Ectodermal cell (in vitro differentiated cells): ENCODE results near the gene ITGA2.
A peak's percentile ranks its signal among the peaks of the same experiment; 100 is the strongest.

Experiments used
- H3K27ac ChIP-seq: 2 replicates; pipeline ENCODE4 v1.7.0; 2013; ENCODE audit warnings: mild to moderate bottlenecking, low read depth, low read length; ENCODE audit not compliant: insufficient read depth, poor library complexity, severe bottlenecking
- H3K27me3 ChIP-seq: 2 replicates; pipeline ENCODE4 v1.7.0; 2013; ENCODE audit warnings: mild to moderate bottlenecking, low read length; ENCODE audit not compliant: insufficient read depth, control insufficient read depth, poor library complexity, severe bottlenecking
- H3K36me3 ChIP-seq: one replicate; pipeline ENCODE4 v1.7.0; 2013; ENCODE audit warnings: low read length; ENCODE audit not compliant: control insufficient read depth, insufficient read depth
- H3K4me1 ChIP-seq: one replicate; pipeline ENCODE4 v1.7.0; 2013; ENCODE audit warnings: low read length; ENCODE audit not compliant: control insufficient read depth, insufficient read depth
- H3K4me3 ChIP-seq: 2 replicates; pipeline ENCODE4 v1.7.0; 2013; ENCODE audit warnings: low read depth, low read length, control low read depth; ENCODE audit not compliant: insufficient read depth
- H3K9me3 ChIP-seq: 2 replicates; pipeline ENCODE4 v1.7.0; 2013; ENCODE audit warnings: mild to moderate bottlenecking, low read length, moderate library complexity; ENCODE audit not compliant: control insufficient read depth
- WGBS, 2 experiments: methylation state at CpG; one replicate each; pipeline ENCODE4 v1.1.7; 2013; ENCODE audit warnings: missing lambda C conversion rate in 2 of 2; 5-methylcytosine and 5-hydroxymethylcytosine counted together

The ITGA2 gene

DNA sequence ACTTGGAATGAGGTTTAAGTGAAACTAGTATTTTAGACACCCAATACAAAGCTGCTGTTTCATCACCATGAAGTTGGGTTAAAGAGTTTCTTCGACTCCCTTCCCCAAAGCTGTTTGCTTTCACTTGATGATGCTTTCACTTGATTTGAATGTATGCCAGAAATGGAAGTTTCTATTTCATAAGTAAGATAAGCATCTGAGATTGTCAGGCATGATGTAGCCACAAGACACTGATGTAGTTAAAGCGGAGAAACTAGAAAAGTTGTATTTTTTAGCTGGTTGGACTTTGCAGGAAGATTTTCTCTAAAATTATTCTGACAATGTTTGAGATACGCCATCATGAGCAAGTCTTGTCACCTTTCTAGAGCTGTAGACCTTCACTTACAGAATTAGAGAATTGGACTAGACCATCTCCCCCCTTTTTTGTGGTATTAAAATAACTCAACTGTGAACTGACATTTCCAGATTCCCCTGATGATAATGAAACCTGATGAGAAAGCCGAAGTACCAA is 100.4 kb downstream of the ITGA2 start:
- Histone ChIP-seq H3K27me3 (no peaks in the 10 kb centered on the region), H3K4me1 (no peaks in the 10 kb centered on the region), H3K36me3 (no peaks in the 10 kb centered on the region), H3K9me3 (no peaks in the 10 kb centered on the region), H3K27ac (no peak overlapping the region), H3K4me3 (no peak overlapping the region)
- 93 to 96% methylated on average over 4 of the region's 4 CpGs for WGBS, 2 experiments

GRCh38 chr5:53090229-53090628 is 101.1 kb downstream of the ITGA2 start:
- Histone ChIP-seq H3K9me3 (no peaks in the 10 kb centered on the region), H3K4me3 (no peak overlapping the region), H3K27me3 (no peaks in the 10 kb centered on the region), H3K27ac (no peak overlapping the region), H3K36me3 (no peaks in the 10 kb centered on the region), H3K4me1 (no peaks in the 10 kb centered on the region)
- 91 to 93% methylated on average over 5 of the region's 5 CpGs for WGBS, 2 experiments

DNA sequence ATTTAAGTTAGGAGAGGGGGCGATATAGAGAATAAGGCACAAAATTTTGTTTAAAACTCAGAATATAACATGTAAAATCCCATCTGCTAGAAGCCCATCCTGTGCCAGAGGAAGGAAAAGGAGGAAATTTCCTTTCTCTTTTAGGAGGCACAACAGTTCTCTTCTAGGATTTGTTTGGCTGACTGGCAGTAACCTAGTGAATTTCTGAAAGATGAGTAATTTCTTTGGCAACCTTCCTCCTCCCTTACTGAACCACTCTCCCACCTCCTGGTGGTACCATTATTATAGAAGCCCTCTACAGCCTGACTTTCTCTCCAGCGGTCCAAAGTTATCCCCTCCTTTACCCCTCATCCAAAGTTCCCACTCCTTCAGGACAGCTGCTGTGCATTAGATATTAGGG is 102.1 kb downstream of the ITGA2 start:
- Histone ChIP-seq H3K27me3 (no peaks in the 10 kb centered on the region), H3K9me3 (no peaks in the 10 kb centered on the region), H3K4me1 (no peaks in the 10 kb centered on the region), H3K27ac (no peak overlapping the region), H3K36me3 (no peaks in the 10 kb centered on the region), H3K4me3 (no peak overlapping the region)
- WGBS, 2 experiments, result 93% methylated on average over 2 of the region's 2 CpGs; no CpG with 5 or more reads in 1 of the 2 experiments

DNA sequence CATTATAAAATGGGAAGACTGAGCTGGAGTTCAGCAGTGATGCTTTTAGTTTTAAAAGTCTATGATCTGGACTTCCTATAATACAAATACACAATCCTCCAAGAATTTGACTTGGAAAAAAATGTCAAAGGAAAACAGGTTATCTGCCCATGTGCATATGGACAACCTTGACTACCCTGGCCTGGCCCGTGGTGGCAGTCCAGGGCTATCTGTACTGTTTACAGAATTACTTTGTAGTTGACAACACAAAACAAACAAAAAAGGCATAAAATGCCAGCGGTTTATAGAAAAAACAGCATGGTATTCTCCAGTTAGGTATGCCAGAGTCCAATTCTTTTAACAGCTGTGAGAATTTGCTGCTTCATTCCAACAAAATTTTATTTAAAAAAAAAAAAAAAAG is 103.1 kb downstream of the ITGA2 start:
- H3K27ac ChIP-seq, result no peak overlapping the region
- H3K9me3 ChIP-seq, result no peaks in the 10 kb centered on the region
- no peak overlapping the region for H3K4me3 ChIP-seq
- no peaks in the 10 kb centered on the region for H3K27me3 ChIP-seq
- 89 to 92% methylated on average over 2 of the region's 2 CpGs for WGBS, 2 experiments
- H3K36me3 ChIP-seq, result peaks cover 4% of the 10 kb centered on the region
- no peaks in the 10 kb centered on the region for H3K4me1 ChIP-seq

DNA sequence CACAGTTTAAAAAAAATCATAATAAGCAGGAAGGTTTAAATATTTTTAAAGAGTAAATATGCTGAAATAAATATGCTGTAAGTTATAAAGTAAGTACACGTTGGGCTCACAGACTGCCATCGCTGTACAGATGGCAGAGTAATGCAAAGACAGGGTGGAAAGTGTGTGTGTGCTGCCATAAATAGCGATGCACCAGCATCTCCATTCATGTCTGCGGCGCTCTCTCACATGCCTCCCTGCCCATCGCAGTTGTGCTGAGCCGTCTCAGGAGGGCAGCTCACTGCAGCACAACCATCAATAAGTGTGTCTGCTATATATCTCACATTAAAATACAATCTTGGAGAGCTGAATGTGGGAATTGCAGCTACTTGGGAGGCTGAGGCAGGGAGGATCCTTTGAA is 106.1 kb downstream of the ITGA2 start:
- H3K4me3 ChIP-seq, result no peak overlapping the region
- no peak overlapping the region for H3K27ac ChIP-seq
- no peaks in the 10 kb centered on the region for H3K4me1 ChIP-seq
- H3K27me3 ChIP-seq, result no peaks in the 10 kb centered on the region
- 90 to 93% methylated on average over 7 of the region's 7 CpGs for WGBS, 2 experiments
- H3K36me3 ChIP-seq, result peaks cover 6% of the 10 kb centered on the region
- H3K9me3 ChIP-seq, result no peaks in the 10 kb centered on the region

GRCh38 chr5:53095931-53096525 is 106.9 kb downstream of the ITGA2 start:
- Histone ChIP-seq H3K27me3 (no peaks in the 10 kb centered on the region), H3K9me3 (no peaks in the 10 kb centered on the region), H3K4me1 (no peaks in the 10 kb centered on the region), H3K36me3 (peaks cover 11% of the 10 kb centered on the region), H3K4me3 (no peak overlapping the region), H3K27ac (no peak overlapping the region)
- WGBS, 2 experiments, result 22 to 24% methylated on average over 3 of the region's 3 CpGs

- Histone ChIP-seq H3K4me3 (no peak overlapping the region), H3K27ac (no peak overlapping the region), H3K27me3 (no peaks in the 10 kb centered on the region), H3K36me3 (peaks cover 11% of the 10 kb centered on the region), H3K4me1 (no peaks in the 10 kb centered on the region), H3K9me3 (no peaks in the 10 kb centered on the region)
- 68 to 73% methylated on average over 2 of the region's 2 CpGs for WGBS, 2 experiments
These were observed 110.4 kb downstream of the ITGA2 start for GRCh38 chr5:53099546-53099945.

- Histone ChIP-seq H3K27ac (no peak overlapping the region), H3K27me3 (no peaks in the 10 kb centered on the region), H3K36me3 (peaks cover 11% of the 10 kb centered on the region), H3K4me1 (no peaks in the 10 kb centered on the region), H3K9me3 (no peaks in the 10 kb centered on the region), H3K4me3 (no peak overlapping the region)
- WGBS, 2 experiments, result 89 to 100% methylated on average over 1 of the region's 2 CpGs
These were observed 111.5 kb downstream of the ITGA2 start for GRCh38 chr5:53100606-53101005.

DNA sequence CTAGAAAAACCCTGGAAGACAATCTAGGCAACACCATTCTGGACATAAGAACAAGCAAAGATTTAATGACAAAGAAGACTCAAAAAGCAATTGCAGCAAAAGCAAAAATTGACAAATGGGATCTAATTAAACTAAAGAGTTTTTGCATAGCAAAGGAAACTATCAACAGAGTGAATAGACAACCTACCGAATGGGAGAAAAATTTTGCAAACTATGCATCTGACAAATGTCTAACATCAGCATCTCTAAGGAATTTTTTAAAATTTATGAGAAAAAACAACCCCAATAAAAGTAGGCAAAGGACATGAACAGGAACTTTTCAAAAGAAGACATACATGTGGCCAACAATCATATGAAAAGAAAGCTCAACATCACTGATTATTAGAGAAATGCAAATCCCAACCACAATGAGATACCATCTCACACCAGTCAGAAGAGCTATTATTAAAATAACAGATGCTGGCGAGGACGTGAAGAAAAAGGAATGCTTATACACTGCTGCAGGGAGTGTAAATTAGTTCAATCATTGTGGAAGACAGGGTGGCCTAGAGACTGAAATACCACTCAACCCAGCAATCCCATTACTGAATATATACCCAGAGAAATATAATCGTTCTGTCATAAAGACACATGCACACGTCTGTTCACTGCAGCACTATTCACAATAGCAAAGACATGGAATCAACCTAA is 116.6 kb downstream of the ITGA2 start:
- no peaks in the 10 kb centered on the region for H3K4me1 ChIP-seq
- peaks cover 9% of the 10 kb centered on the region for H3K27me3 ChIP-seq
- H3K27ac ChIP-seq, result no peak overlapping the region
- 80 to 91% methylated on average over 5 of the region's 5 CpGs for WGBS, 2 experiments
- H3K36me3 ChIP-seq, result peaks cover under 1% of the 10 kb centered on the region
- no peaks in the 10 kb centered on the region for H3K9me3 ChIP-seq
- no peak overlapping the region for H3K4me3 ChIP-seq

- H3K27ac ChIP-seq, result no peak overlapping the region
- 9 to 16% methylated on average over 11 of the region's 11 CpGs for WGBS, 2 experiments
- peaks cover 1% of the 10 kb centered on the region for H3K4me1 ChIP-seq
These were observed 119.9 kb downstream of the ITGA2 start for GRCh38 chr5:53109056-53109442.

More at GRCh38 chr5:53109056-53109442, 119.9 kb downstream of the ITGA2 start:
- Histone ChIP-seq H3K4me3 (peak overlapping the region; percentile 76), H3K36me3 (no peaks in the 10 kb centered on the region), H3K9me3 (no peaks in the 10 kb centered on the region), H3K27me3 (peaks cover 9% of the 10 kb centered on the region)
